ENCODE data around the gene CACNA1C. TPM values are rescaled to one million over a fixed set of nuclear protein-coding genes. Genes with fewer than 3 reads are reported as not detected.

Gene CACNA1C
- total RNA-seq, 1 experiment from 2014 or later: 1.1 TPM

DNA sequence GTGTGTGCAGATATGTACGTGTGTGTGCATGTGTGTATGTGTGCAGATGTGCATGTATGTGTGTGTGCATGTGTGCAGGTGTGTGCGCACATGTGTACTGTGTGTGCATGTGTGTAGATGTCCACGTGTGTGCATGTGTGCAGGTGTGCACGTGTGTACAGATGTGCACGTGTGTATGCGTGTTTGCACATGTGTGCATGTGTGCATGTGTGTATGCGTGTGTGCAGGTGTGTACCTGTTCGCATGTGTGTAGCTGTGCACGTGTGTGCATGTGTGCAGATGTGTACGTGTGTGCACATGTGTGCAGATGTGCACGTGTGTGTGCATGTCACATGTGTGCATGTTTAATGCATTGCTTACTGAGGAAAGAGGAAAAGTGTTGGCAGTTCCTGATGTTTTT lies 686.3 kb downstream of the CACNA1C start:
- Histone ChIP-seq H4K91ac (ENCODE audit: insufficient read length, low read depth, low read length) (no peak overlapping the region), H2BK15ac (ENCODE audit: low read depth, low read length) (no peak overlapping the region), H3T11ph (ENCODE audit: low read length) (no peak overlapping the region), H3K27me3 (ENCODE audit: insufficient read depth, low read length) (no peaks in the 10 kb centered on the region), H3K79me1 (ENCODE audit: insufficient read depth, low read depth, low read length, poor library complexity, severe bottlenecking) (no peaks in the 10 kb centered on the region), H2BK20ac (ENCODE audit: low read depth, low read length, poor library complexity, severe bottlenecking) (no peak overlapping the region), H3K23me2 (ENCODE audit: insufficient read length, low read depth, low read length, poor library complexity, severe bottlenecking) (no peaks in the 10 kb centered on the region), H2BK12ac (ENCODE audit: insufficient read length, low read depth, low read length) (no peak overlapping the region), H3K18ac (ENCODE audit: insufficient read length, low read depth, low read length) (no peak overlapping the region), H3K9me3 (ENCODE audit: control insufficient read depth, low read depth, low read length) (no peaks in the 10 kb centered on the region), H3K4ac (ENCODE audit: low read depth, low read length) (no peak overlapping the region), H2AFZ (ENCODE audit: low read length) (no peak overlapping the region), H2BK5ac (ENCODE audit: insufficient read length, low read length) (no peak overlapping the region), H3K14ac (ENCODE audit: insufficient read depth, low read length) (no peak overlapping the region), H3K4me2 (ENCODE audit: insufficient read depth, insufficient read length, low read length) (no peak overlapping the region), H3K56ac (ENCODE audit: insufficient read length, low read depth, low read length) (no peak overlapping the region), H2BK120ac (ENCODE audit: low read depth, low read length, poor library complexity, severe bottlenecking) (no peak overlapping the region), H4K5ac (ENCODE audit: insufficient read length, low read depth, low read length) (no peak overlapping the region), H3K79me2 (ENCODE audit: insufficient read depth, low read length) (no peaks in the 10 kb centered on the region), H2AK5ac (ENCODE audit: insufficient read length, low read length) (no peak overlapping the region), H3K4me1 (ENCODE audit: insufficient read depth, low read length) (no peaks in the 10 kb centered on the region; the same call in 1 of the 2 replicates), H3K23ac (ENCODE audit: insufficient read length, low read depth, low read length) (no peak overlapping the region), H4K8ac (replicated peaks; ENCODE audit: insufficient read length, low read depth, low read length) (no peak overlapping the region), H3K27ac (ENCODE audit: insufficient read length, low read depth, low read length) (no peak overlapping the region), H4K20me1 (ENCODE audit: control insufficient read depth, insufficient read depth, insufficient read length) (no peaks in the 10 kb centered on the region), H3K9ac (ENCODE audit: extremely low read depth, insufficient read length, low read length) (no peak overlapping the region)
- DNase-seq: no peak
- Mint-ChIP-seq H3K36me3 (ENCODE audit: insufficient read depth in 1 of 3, low read depth in 3 of 3) (no peaks in the 10 kb centered on the region; a peak in 1 of 7 replicates), H3K4me3 (no peak overlapping the region), H3K27me3 (ENCODE audit: low read depth) (peaks cover 4% of the 10 kb centered on the region), H3K27ac (peak overlapping the region in 1 of 3 experiments; percentile 89; a peak in 1 of 7 replicates), H3K9me3 (peaks cover 3 to 5% of the 10 kb centered on the region in 2 experiments; a peak in 2 of 5 replicates), H3K4me1 (peaks cover 11 to 14% of the 10 kb centered on the region in 2 experiments)
- WGBS (ENCODE audit: extremely low coverage, insufficient read length, low lambda C conversion rate): no CpG with 5 or more reads among the region's 11 CpGs
- TF ChIP-seq, protein P1, sequence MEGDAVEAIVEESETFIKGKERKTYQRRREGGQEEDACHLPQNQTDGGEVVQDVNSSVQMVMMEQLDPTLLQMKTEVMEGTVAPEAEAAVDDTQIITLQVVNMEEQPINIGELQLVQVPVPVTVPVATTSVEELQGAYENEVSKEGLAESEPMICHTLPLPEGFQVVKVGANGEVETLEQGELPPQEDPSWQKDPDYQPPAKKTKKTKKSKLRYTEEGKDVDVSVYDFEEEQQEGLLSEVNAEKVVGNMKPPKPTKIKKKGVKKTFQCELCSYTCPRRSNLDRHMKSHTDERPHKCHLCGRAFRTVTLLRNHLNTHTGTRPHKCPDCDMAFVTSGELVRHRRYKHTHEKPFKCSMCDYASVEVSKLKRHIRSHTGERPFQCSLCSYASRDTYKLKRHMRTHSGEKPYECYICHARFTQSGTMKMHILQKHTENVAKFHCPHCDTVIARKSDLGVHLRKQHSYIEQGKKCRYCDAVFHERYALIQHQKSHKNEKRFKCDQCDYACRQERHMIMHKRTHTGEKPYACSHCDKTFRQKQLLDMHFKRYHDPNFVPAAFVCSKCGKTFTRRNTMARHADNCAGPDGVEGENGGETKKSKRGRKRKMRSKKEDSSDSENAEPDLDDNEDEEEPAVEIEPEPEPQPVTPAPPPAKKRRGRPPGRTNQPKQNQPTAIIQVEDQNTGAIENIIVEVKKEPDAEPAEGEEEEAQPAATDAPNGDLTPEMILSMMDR (conservative IDR thresholded peaks at IDR 0.05): no peak

All from H9 (cell line).